ENCODE measurements around the gene STX11.

Gene STX11

DNA sequence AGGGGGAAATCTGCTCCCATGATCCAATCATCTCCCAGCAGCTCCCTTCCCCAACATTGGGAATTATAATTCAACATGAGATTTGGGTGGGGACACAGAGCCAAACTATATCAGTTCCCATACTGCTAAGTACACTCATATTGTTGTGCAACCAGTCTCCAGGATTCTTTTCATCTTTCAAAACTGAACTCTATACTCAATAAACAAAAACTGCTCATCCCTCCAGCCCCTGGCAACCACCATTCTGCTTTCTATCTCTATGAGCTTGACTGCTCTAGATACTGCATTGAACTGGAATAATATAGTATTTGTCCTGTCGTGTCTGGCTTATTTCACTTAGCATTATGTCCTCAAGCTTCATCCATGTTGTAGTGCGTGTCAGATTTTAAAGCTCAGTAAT is 42.9 kb downstream of the STX11 start:
- Histone ChIP-seq H3K9me2 (replicated peaks; ENCODE audit: insufficient read depth, low read length) (no peaks in the 10 kb centered on the region), H3K27me3 (ENCODE audit: low read length) (no peaks in the 10 kb centered on the region), H3F3A (ENCODE audit: insufficient read depth) (no peaks in the 10 kb centered on the region), H4K20me1 (ENCODE audit: low read depth, low read length) (no peaks in the 10 kb centered on the region), H2AFZ (ENCODE audit: low read depth, low read length, severe bottlenecking) (no peak overlapping the region), H3K27ac (ENCODE audit: low read depth, low read length) (no peak overlapping the region), H3K4me2 (ENCODE audit: low read depth, low read length, poor library complexity, severe bottlenecking) (no peak overlapping the region), H3K9me3 (ENCODE audit: insufficient read depth, low read length) (no peaks in the 10 kb centered on the region), H3K36me3 (ENCODE audit: low read length) (no peaks in the 10 kb centered on the region), H3K9ac (ENCODE audit: low read length) (no peak overlapping the region), H3K79me2 (ENCODE audit: insufficient read depth, low read length) (no peaks in the 10 kb centered on the region), H3K4me3 (ENCODE audit: insufficient read depth, low read length, poor library complexity, severe bottlenecking) (no peak overlapping the region)
- TF ChIP-seq, protein P1, sequence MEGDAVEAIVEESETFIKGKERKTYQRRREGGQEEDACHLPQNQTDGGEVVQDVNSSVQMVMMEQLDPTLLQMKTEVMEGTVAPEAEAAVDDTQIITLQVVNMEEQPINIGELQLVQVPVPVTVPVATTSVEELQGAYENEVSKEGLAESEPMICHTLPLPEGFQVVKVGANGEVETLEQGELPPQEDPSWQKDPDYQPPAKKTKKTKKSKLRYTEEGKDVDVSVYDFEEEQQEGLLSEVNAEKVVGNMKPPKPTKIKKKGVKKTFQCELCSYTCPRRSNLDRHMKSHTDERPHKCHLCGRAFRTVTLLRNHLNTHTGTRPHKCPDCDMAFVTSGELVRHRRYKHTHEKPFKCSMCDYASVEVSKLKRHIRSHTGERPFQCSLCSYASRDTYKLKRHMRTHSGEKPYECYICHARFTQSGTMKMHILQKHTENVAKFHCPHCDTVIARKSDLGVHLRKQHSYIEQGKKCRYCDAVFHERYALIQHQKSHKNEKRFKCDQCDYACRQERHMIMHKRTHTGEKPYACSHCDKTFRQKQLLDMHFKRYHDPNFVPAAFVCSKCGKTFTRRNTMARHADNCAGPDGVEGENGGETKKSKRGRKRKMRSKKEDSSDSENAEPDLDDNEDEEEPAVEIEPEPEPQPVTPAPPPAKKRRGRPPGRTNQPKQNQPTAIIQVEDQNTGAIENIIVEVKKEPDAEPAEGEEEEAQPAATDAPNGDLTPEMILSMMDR (IDR thresholded peaks at IDR 0.05; ENCODE audit: insufficient read depth, low read length, poor library complexity, severe bottlenecking) = no peak

DNA sequence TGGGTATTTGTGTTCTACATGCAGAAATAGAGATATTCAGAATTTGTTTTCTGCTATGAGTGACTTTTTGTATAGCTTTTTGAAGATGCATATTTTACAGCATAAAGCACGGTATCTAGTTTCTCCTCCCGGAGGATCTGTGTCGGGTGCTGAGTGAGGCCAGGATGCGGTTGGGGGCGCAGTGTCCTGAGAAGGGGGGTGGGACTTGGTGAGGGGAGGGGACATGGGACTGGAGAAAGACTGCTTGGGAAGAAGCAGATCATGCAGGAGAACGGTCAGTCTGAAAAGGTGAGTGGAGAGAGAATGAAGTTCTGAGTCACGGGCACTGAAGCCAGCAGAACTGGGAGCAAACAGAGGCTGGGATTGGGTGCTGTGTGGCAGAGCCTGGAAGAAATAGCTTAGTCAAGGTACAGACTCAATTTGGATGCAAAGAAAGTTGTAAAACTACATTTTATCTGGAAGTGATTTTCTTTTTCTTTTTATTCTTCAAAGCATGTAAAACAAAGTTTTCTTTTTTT is 44.0 kb downstream of the STX11 start:
- Histone ChIP-seq H3K9me3 (ENCODE audit: insufficient read depth, low read length) (no peaks in the 10 kb centered on the region), H3K79me2 (ENCODE audit: insufficient read depth, low read length) (no peaks in the 10 kb centered on the region), H3F3A (ENCODE audit: insufficient read depth) (no peaks in the 10 kb centered on the region), H3K9me2 (replicated peaks; ENCODE audit: insufficient read depth, low read length) (no peaks in the 10 kb centered on the region), H3K4me3 (ENCODE audit: insufficient read depth, low read length, poor library complexity, severe bottlenecking) (no peak overlapping the region), H3K9ac (ENCODE audit: low read length) (no peak overlapping the region), H3K4me2 (ENCODE audit: low read depth, low read length, poor library complexity, severe bottlenecking) (no peak overlapping the region), H2AFZ (ENCODE audit: low read depth, low read length, severe bottlenecking) (no peak overlapping the region), H3K27ac (ENCODE audit: low read depth, low read length) (no peak overlapping the region), H3K27me3 (ENCODE audit: low read length) (no peaks in the 10 kb centered on the region), H4K20me1 (ENCODE audit: low read depth, low read length) (no peaks in the 10 kb centered on the region), H3K36me3 (ENCODE audit: low read length) (no peaks in the 10 kb centered on the region)
- TF ChIP-seq, protein P1 (IDR thresholded peaks at IDR 0.05; ENCODE audit: insufficient read depth, low read length, poor library complexity, severe bottlenecking) = no peak
- TF ChIP-seq EZH2phosphoT487 (conservative IDR thresholded peaks at IDR 0.05; ENCODE audit: low read length) = no peak

DNA sequence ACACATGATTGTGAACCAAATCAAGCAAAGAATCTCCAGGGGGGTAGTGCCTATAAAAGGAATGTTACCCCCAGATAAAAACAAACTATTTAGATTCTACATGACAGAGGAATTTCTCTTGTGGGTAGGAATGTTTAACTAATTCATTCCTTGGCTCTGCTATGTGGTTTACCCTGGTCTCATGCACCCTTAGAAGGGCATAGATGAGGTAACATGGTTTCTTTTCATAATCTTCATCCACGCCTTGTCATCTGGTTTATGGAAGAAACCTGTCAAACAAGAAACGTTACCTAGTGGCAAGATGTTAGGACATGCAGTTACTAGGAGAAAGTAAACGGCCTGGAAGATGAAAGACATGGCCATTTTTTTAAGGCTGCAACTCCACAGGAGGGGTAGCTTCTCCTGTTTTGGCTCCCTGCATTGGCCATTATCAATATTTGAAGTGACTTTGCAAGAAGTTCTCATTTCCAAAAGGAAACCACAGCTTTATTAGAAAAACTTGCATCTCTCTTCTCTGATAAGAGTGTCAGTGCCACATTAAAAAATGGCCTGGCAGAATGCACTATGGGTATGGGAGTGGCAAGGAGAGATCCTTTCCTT is 45.5 kb downstream of the STX11 start:
- Histone ChIP-seq H3K4me3 (ENCODE audit: insufficient read depth, low read length, poor library complexity, severe bottlenecking) (no peak overlapping the region), H3K9me2 (replicated peaks; ENCODE audit: insufficient read depth, low read length) (no peaks in the 10 kb centered on the region), H4K20me1 (ENCODE audit: low read depth, low read length) (no peaks in the 10 kb centered on the region), H2AFZ (ENCODE audit: low read depth, low read length, severe bottlenecking) (no peak overlapping the region), H3K9ac (ENCODE audit: low read length) (no peak overlapping the region), H3F3A (ENCODE audit: insufficient read depth) (no peaks in the 10 kb centered on the region), H3K79me2 (ENCODE audit: insufficient read depth, low read length) (no peaks in the 10 kb centered on the region), H3K36me3 (ENCODE audit: low read length) (no peaks in the 10 kb centered on the region), H3K27me3 (ENCODE audit: low read length) (no peaks in the 10 kb centered on the region), H3K27ac (ENCODE audit: low read depth, low read length) (no peak overlapping the region), H3K9me3 (ENCODE audit: insufficient read depth, low read length) (no peaks in the 10 kb centered on the region), H3K4me2 (ENCODE audit: low read depth, low read length, poor library complexity, severe bottlenecking) (no peak overlapping the region)
- TF ChIP-seq, protein P1 (IDR thresholded peaks at IDR 0.05; ENCODE audit: insufficient read depth, low read length, poor library complexity, severe bottlenecking) = no peak
- TF ChIP-seq EZH2phosphoT487 (conservative IDR thresholded peaks at IDR 0.05; ENCODE audit: low read length) = no peak

Data from SU-DHL-6 (cell line).